Posterior cingulate gyrus (tissue), 11 donors: ENCODE data around the gene PET100.

Experiments
- DNase-seq, 10 donors: peaks; one replicate each; pipeline versions ENCODE4 v3.0.0 to v3.0.0-alpha.2; 2020 to 2021; ENCODE audit warnings: mixed read lengths in 3 of 10
- intact Hi-C: fragments of 100-400 bp; cut with DNase I; formaldehyde crosslinking; loops from one replicate; pipeline ENCODE4 v1.15.1; 2023

Gene PET100

GRCh38 chr19:7645656-7646425 lies 16.2 kb downstream of the PET100 start:
- intact Hi-C loops, result no loop called here
- DNase-seq, result no peak

- no peak for DNase-seq
- intact Hi-C loops, result no loop called here
Observed at GRCh38 chr19:7646426-7646700, 16.8 kb downstream of the PET100 start.

- no peak for DNase-seq
- intact Hi-C loops, result no loop called here
Observed at GRCh38 chr19:7647156-7647555, 17.6 kb downstream of the PET100 start.

GRCh38 chr19:7648265-7649014 lies 18.8 kb downstream of the PET100 start:
- intact Hi-C loops, result no loop called here
- no peak for DNase-seq

GRCh38 chr19:7650148-7650547 lies 20.6 kb downstream of the PET100 start:
- intact Hi-C loops, result no loop called here
- DNase-seq, result no peak

GRCh38 chr19:7652061-7652641 lies 22.6 kb downstream of the PET100 start:
- DNase-seq, result peak; percentile 49 to 97 (median 82)
- intact Hi-C loops, result loop anchor here (1.0 kb wide), 2 partner anchors 28 to 147 kb away; partner anchors contain the start of gene TRAPPC5

- intact Hi-C loops, result no loop called here
- no peak for DNase-seq
Observed at GRCh38 chr19:7654401-7654800, 24.8 kb downstream of the PET100 start.

- intact Hi-C loops, result no loop called here
- no peak for DNase-seq
Observed at GRCh38 chr19:7655581-7655980, 26.0 kb downstream of the PET100 start.

GRCh38 chr19:7657131-7657751 lies 27.6 kb downstream of the PET100 start:
- intact Hi-C loops, result no loop called here
- DNase-seq, result no peak

- intact Hi-C loops, result no loop called here
- DNase-seq, result peak in 4 of 10 donors; percentile 30 to 88 (median 48)
Observed at GRCh38 chr19:7658219-7658686, 28.7 kb downstream of the PET100 start.

- no peak for DNase-seq
- intact Hi-C loops, result no loop called here
Observed at GRCh38 chr19:7661744-7662538, 32.3 kb downstream of the PET100 start.

- intact Hi-C loops, result no loop called here
- peak in 1 of 10 donors; percentile 69 for DNase-seq
Observed at GRCh38 chr19:7662657-7663056, 33.1 kb downstream of the PET100 start.

GRCh38 chr19:7663706-7664105 lies 34.1 kb downstream of the PET100 start:
- DNase-seq, result no peak
- intact Hi-C loops, result no loop called here

- intact Hi-C loops, result no loop called here
- DNase-seq, result peak in 1 of 10 donors; percentile 24
Observed at GRCh38 chr19:7665076-7665475, 35.5 kb downstream of the PET100 start.

GRCh38 chr19:7668842-7669241 lies 39.2 kb downstream of the PET100 start, which contains the start of gene RETN:
Gene RETN, plus strand, starts transcription at chr19:7669049. Its CDS starts 278 bp downstream, at chr19:7669327.
- intact Hi-C loops, result no loop called here
- DNase-seq, result peak in 1 of 10 donors; percentile 57

GRCh38 chr19:7669641-7670040 lies 40.0 kb downstream of the PET100 start:
- no peak for DNase-seq

GRCh38 chr19:7670150-7670783 lies 40.7 kb downstream of the PET100 start:
- intact Hi-C loops, result loop anchor here (10.0 kb wide), 1 partner anchor 105 kb away; no protein-coding TSS in a partner anchor
- peak in 9 of 10 donors; percentile 26 to 97 (median 80) for DNase-seq

More at GRCh38 chr19:7669641-7670040, 40.0 kb downstream of the PET100 start:
- intact Hi-C loops, result loop anchor here (10.0 kb wide), 1 partner anchor 105 kb away; no protein-coding TSS in a partner anchor

GRCh38 chr19:7670790-7671189 lies 41.2 kb downstream of the PET100 start:
- intact Hi-C loops, result loop anchor here (10.0 kb wide), 1 partner anchor 106 kb away; no protein-coding TSS in a partner anchor
- no peak for DNase-seq

GRCh38 chr19:7672522-7672921 lies 42.9 kb downstream of the PET100 start:
- DNase-seq, result peak in 1 of 10 donors; percentile 77
- intact Hi-C loops, result loop anchor here (10.0 kb wide), 1 partner anchor 108 kb away; no protein-coding TSS in a partner anchor
